GM10266 (cell line): ENCODE data around the gene SSBP1.

Experiments
- DNase-seq: peaks from one replicate; pipeline ENCODE4 v3.0.0; 2012; ENCODE audit errors: extremely low spot score
- CTCF ChIP-seq: IDR thresholded peaks from 2 replicates; pipeline ENCODE4 v1.5.1; 2012; ENCODE audit warnings: mild to moderate bottlenecking, low read depth; ENCODE audit not compliant: control insufficient read depth, insufficient read depth; ENCODE audit errors: missing control alignments

Gene SSBP1

GRCh38 chr7:141710301-141710700 lies 27.9 kb upstream of the SSBP1 start:
- DNase-seq, result no peak
- TF ChIP-seq CTCF, result peak; percentile 23

GRCh38 chr7:141712603-141713255 lies 25.4 kb upstream of the SSBP1 start:
- TF ChIP-seq CTCF, result no peak

GRCh38 chr7:141713890-141714289 lies 24.3 kb upstream of the SSBP1 start:
- no peak for TF ChIP-seq CTCF
- no peak for DNase-seq

More at GRCh38 chr7:141712603-141713255, 25.4 kb upstream of the SSBP1 start:
- DNase-seq, result no peak

GRCh38 chr7:141714571-141714970 lies 23.6 kb upstream of the SSBP1 start:
- no peak for TF ChIP-seq CTCF
- DNase-seq, result no peak

GRCh38 chr7:141715018-141715417 lies 23.1 kb upstream of the SSBP1 start:
- DNase-seq, result no peak
- no peak for TF ChIP-seq CTCF

- no peak for TF ChIP-seq CTCF
- DNase-seq, result no peak
Observed at GRCh38 chr7:141715794-141716689, 22.1 kb upstream of the SSBP1 start.

- DNase-seq, result no peak
- no peak for TF ChIP-seq CTCF
Observed at GRCh38 chr7:141717450-141717849, 20.7 kb upstream of the SSBP1 start.
